Bronchial epithelial cell (primary cell): Measurements from ENCODE around the gene SMDT1. TPM values are rescaled to one million over a fixed set of nuclear protein-coding genes. Genes with fewer than 3 reads are reported as not detected.
"Not testable (repeated sequence)": the region's sequence is repeated elsewhere in the genome, so short reads cannot be mapped to it uniquely, and the experiment has no call there.

Source experiments
- DNase-seq: peaks from one replicate; pipeline ENCODE4 v3.0.0-alpha.2; 2010; ENCODE audit warnings: low read depth
- FAIRE-seq: peaks from 2 replicates; lab custom pipeline; 2011; peaks lifted over from hg19 to GRCh38; lab: Jason Lieb, UNC
- H3K27me3 ChIP-seq: 2 replicates; pipeline ENCODE4 v1.5.1; 2011; ENCODE audit warnings: low read length; ENCODE audit not compliant: control insufficient read depth, insufficient read depth
- H3K36me3 ChIP-seq: 2 replicates; pipeline ENCODE4 v1.5.1; 2011; ENCODE audit warnings: low read length; ENCODE audit not compliant: control insufficient read depth, insufficient read depth
- H3K4me3 ChIP-seq: 2 replicates; pipeline ENCODE4 v1.5.1; 2011; ENCODE audit warnings: mild to moderate bottlenecking, low read depth, low read length, control low read depth
- total RNA-seq: library from RNA; depleted of rRNA; stranded (reverse); fragments of >200 nt; gene quantifications from 2 replicates; pipeline ENCODE4 v1.2.1, GENCODE V29; 2014
- TF ChIP-seq, protein P1 (sequence below): IDR thresholded peaks from 2 replicates; pipeline ENCODE4 v1.5.1; 2011; ENCODE audit warnings: mild to moderate bottlenecking, moderate library complexity, low read length, control low read depth, inconsistent platforms; ENCODE audit not compliant: insufficient read depth, severe bottlenecking

The SMDT1 gene
- total RNA-seq, 1 donor from 2014 or later = 5.5 TPM

DNA sequence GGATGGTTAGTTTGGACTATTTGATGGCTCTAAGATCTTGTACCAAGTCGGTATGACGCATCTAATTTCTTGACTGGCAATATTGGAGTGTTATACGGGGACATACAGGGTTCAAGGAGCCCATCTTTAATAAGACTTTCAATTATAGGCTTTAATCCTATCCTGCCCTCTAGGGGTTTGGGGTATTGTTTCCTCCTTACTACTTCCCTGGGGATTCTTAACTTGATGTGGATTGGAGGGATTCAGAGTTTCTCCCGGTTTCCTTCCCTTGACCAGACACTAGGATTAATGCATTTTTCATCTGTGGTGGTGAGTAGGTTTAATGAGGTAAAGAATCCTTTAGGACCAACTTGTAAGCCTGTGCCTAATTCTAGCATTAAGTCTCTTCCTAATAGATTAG is 32.3 kb downstream of the SMDT1 start:
- no peaks in the 10 kb centered on the region for H3K27me3 ChIP-seq
- no peak overlapping the region for H3K4me3 ChIP-seq
- H3K36me3 ChIP-seq = no peaks in the 10 kb centered on the region
- FAIRE-seq (no peak), DNase-seq (no peak)
- TF ChIP-seq, protein P1, sequence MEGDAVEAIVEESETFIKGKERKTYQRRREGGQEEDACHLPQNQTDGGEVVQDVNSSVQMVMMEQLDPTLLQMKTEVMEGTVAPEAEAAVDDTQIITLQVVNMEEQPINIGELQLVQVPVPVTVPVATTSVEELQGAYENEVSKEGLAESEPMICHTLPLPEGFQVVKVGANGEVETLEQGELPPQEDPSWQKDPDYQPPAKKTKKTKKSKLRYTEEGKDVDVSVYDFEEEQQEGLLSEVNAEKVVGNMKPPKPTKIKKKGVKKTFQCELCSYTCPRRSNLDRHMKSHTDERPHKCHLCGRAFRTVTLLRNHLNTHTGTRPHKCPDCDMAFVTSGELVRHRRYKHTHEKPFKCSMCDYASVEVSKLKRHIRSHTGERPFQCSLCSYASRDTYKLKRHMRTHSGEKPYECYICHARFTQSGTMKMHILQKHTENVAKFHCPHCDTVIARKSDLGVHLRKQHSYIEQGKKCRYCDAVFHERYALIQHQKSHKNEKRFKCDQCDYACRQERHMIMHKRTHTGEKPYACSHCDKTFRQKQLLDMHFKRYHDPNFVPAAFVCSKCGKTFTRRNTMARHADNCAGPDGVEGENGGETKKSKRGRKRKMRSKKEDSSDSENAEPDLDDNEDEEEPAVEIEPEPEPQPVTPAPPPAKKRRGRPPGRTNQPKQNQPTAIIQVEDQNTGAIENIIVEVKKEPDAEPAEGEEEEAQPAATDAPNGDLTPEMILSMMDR = no peak

DNA sequence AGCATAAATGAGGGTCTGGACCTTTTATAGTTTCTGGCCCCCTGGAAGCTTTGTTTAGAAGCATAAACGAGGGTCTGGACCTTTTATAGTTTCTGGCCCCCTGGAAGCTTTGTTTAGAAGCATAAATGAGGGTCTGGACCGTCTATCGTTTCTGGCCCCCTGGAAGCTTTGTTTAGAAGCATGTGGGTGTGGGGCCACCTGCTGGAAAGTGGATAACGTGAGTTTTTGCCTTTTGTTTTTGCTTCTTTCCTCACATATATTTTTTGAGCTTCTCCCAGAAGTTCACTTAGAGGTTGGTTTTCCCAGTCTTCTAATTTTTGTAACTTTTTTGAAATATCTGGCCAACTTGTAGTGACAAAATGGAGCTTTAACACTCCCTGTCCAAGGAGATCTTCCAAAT is 33.3 kb downstream of the SMDT1 start:
- not testable (repeated sequence) for FAIRE-seq
- TF ChIP-seq, protein P1 = peak; percentile 9

GRCh38 chr22:42114721-42115120 is 35.2 kb downstream of the SMDT1 start:
- no peak for FAIRE-seq
- DNase-seq = no peak
- Histone ChIP-seq H3K4me3 (no peak overlapping the region), H3K36me3 (no peaks in the 10 kb centered on the region), H3K27me3 (no peaks in the 10 kb centered on the region)
- TF ChIP-seq, protein P1 = no peak

More for the DNA sequence above, 33.3 kb downstream of the SMDT1 start:
- not testable (repeated sequence) for H3K27me3 ChIP-seq, DNase-seq, H3K36me3 ChIP-seq, H3K4me3 ChIP-seq

GRCh38 chr22:42115420-42115830 is 35.9 kb downstream of the SMDT1 start:
- H3K27me3 ChIP-seq, H3K4me3 ChIP-seq, H3K36me3 ChIP-seq, DNase-seq: not testable (repeated sequence)
- peak; percentile 13 for FAIRE-seq

GRCh38 chr22:42116848-42117424 is 37.4 kb downstream of the SMDT1 start:
- TF ChIP-seq, protein P1 = no peak
- FAIRE-seq = peak; percentile 87
- no peak for DNase-seq

GRCh38 chr22:42120231-42121021 is 40.9 kb downstream of the SMDT1 start:
- not testable (repeated sequence) for H3K4me3 ChIP-seq, FAIRE-seq, H3K36me3 ChIP-seq, H3K27me3 ChIP-seq
- peak; percentile 22 for DNase-seq

More at GRCh38 chr22:42116848-42117424, 37.4 kb downstream of the SMDT1 start:
- no peaks in the 10 kb centered on the region for H3K36me3 ChIP-seq
- no peaks in the 10 kb centered on the region for H3K27me3 ChIP-seq
- H3K4me3 ChIP-seq = no peak overlapping the region

DNA sequence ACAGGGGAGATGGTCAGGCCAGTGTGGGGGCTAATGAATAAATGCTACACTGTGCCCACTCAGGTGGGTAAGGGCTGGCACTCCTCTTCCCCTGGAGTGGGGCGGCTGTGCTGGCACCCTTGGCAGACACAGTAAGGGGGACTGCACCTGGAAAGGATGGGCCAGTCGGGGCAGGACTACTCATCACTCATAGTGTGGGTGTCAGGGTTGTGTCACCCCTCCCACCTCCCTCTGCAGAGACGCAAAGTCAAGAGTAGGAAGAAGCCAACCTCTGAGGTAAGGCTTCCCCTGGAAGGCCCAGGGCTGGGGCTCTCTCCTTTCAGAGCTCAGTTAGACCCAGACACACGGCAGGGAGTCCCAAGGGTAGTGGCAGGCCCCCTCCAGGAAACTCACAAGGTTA is 44.0 kb downstream of the SMDT1 start:
- peak; percentile 99 for FAIRE-seq

More for the DNA sequence above, 44.0 kb downstream of the SMDT1 start:
- H3K4me3 ChIP-seq, H3K36me3 ChIP-seq, DNase-seq, H3K27me3 ChIP-seq: not testable (repeated sequence)
